Panc1 (cell line): ENCODE data around the gene MROH2A. TPM values are rescaled to one million over a fixed set of nuclear protein-coding genes. Genes with fewer than 3 reads are reported as not detected.

Source experiments
- ATAC-seq: fragments of 200-7000 bp; cut with Tn5 transposase; 2 replicates; pipeline ENCODE4 v1.9.1; 2020; ENCODE audit warnings: mild to moderate bottlenecking, moderate library complexity
- BruUV-seq: library from RNA; stranded (reverse); fragments of 400-500 nt; replicated peaks from 2 replicates; lab custom pipeline; 2021; lab: Mats Ljungman, UMichigan
- CTCF ChIA-PET: fragments of 300-600 bp; sonication (Branson Sonifier 250); formaldehyde crosslinking; loops from one replicate; lab custom pipeline; 2022; ENCODE audit warnings: antibody characterized with exemption; lab: Charles Lee
- POLR2A ChIA-PET: fragments of 300-600 bp; sonication (Branson Sonifier 250); formaldehyde crosslinking; loops from one replicate; lab custom pipeline; 2022; ENCODE audit warnings: antibody characterized with exemption; lab: Charles Lee
- DNase-seq: peaks from one replicate; pipeline ENCODE4 v3.0.0-alpha.2; 2010; ENCODE audit warnings: low read depth, low spot score
- H3K27ac ChIP-seq: 2 replicates; pipeline ENCODE4 v1.5.1; 2011; ENCODE audit warnings: mild to moderate bottlenecking, low read length, inconsistent platforms
- H3K27me3 ChIP-seq: fragments of 200-500 bp; sonication (Bioruptor generic); 2 replicates; pipeline ENCODE4 v1.6.0; 2014; ENCODE audit warnings: low read length, inconsistent platforms; ENCODE audit not compliant: control insufficient read depth, insufficient read depth
- H3K36me3 ChIP-seq: fragments of 200-500 bp; sonication (Bioruptor generic); 2 replicates; pipeline ENCODE4 v1.5.1; 2014; ENCODE audit warnings: inconsistent platforms, mild to moderate bottlenecking, low read length, moderate library complexity; ENCODE audit not compliant: control insufficient read depth, insufficient read depth
- H3K4me1 ChIP-seq: 2 replicates; pipeline ENCODE4 v1.5.1; 2011; ENCODE audit warnings: inconsistent platforms, mild to moderate bottlenecking, low read length, moderate library complexity; ENCODE audit not compliant: control insufficient read depth, insufficient read depth
- H3K4me3 ChIP-seq, 2 experiments: 2 replicates each; pipeline ENCODE4 v1.5.1; 2011 to 2012; ENCODE audit warnings: low read depth in 2 of 2, low read length in 2 of 2, mild to moderate bottlenecking in 2 of 2, inconsistent platforms in 1 of 2, moderate library complexity in 1 of 2
- H3K9me3 ChIP-seq: fragments of 200-500 bp; sonication (Bioruptor generic); 2 replicates; pipeline ENCODE4 v1.5.1; 2014; ENCODE audit warnings: low read depth, mild to moderate bottlenecking, inconsistent platforms, low read length, moderate library complexity; ENCODE audit not compliant: control insufficient read depth, insufficient read depth
- POLR2AphosphoS5 ChIP-seq: IDR thresholded peaks from 2 replicates; pipeline ENCODE4 v1.6.1; 2012; ENCODE audit warnings: mild to moderate bottlenecking, low read depth, low read length, moderate library complexity
- SIN3A ChIP-seq: IDR thresholded peaks from 2 replicates; pipeline ENCODE4 v1.6.1; 2012; ENCODE audit warnings: low read depth, mild to moderate bottlenecking, low read length, moderate library complexity, borderline replicate concordance; ENCODE audit not compliant: insufficient read depth
- TCF7L2 ChIP-seq: IDR thresholded peaks from 2 replicates; pipeline ENCODE4 v1.6.1; 2011; ENCODE audit warnings: mild to moderate bottlenecking, low read depth, low read length, inconsistent platforms
- in situ Hi-C: cut with HindIII; loops from 2 replicates; pipeline ENCODE4 v1.10.0; 2016; ENCODE audit warnings: low sequenced_read_pairs, low pct_unique_long_range_greater_than_20kb
- intact Hi-C: fragments of 100-400 bp; cut with micrococcal nuclease; formaldehyde crosslinking; loops from one replicate; pipeline ENCODE4 v1.10.0; 2022; ENCODE audit not compliant: unreplicated experiment
- total RNA-seq: library from RNA; stranded (reverse); gene quantifications from one replicate; pipeline ENCODE4 v1.2.1, GENCODE V29; 2021; ENCODE audit not compliant: unreplicated experiment
- TF ChIP-seq, protein P1 (sequence below): fragments of 450-650 bp; IDR thresholded peaks from 2 replicates; pipeline ENCODE4 v1.5.1; 2017; ENCODE audit warnings: mild to moderate bottlenecking
- TF ChIP-seq, protein P2 (sequence below), 2 experiments: IDR thresholded peaks; 2 replicates each; pipeline ENCODE4 v1.6.1; 2011 to 2012; ENCODE audit warnings: low read depth in 2 of 2, control low read depth in 1 of 2, low read length in 1 of 2, mild to moderate bottlenecking in 1 of 2, moderate library complexity in 1 of 2; ENCODE audit not compliant: insufficient read depth in 1 of 2

MROH2A gene
- total RNA-seq, 1 experiment from 2014 or later: not detected

DNA sequence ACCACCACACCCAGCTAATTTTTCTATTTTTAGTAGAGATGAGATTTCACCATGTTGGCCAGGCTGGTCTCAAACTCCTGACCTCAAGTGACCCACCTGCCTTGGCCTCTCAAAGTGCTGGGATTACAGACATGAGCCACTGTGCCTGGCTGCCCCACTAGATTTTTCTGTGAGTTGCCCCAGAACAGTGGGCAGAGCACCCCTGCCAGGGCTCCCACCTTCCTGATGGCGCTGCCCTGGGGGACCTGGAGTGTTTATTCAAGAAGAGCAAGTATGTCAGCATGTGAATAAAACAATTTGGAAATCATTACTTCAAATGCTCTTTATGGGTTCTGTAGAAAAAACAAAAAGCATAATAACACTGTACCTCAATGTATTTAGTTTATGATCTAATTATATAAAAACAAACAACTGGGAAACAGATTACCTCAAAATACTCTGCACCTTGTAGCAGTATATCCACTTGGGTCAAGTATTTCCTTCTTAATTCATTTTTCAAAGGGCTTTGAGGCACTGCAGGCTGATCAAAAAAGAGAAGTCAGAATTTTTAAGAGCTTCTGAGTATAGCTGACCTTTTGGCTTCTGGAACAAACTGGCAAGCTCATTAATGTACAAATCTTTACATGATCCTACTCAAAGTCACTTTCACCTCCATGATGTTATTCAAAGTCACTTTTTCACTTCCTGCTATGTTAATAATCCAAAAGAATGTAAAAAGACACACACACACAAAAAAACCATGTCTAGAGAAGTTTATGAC, 67.4 kb downstream of the MROH2A start:
- CTCF ChIA-PET: no interaction called here
- H3K9me3 ChIP-seq: no peaks in the 10 kb centered on the region
- in situ Hi-C loops: no loop called here
- DNase-seq: no peak
- peaks cover 48% of the 10 kb centered on the region for H3K36me3 ChIP-seq
- TF ChIP-seq, protein P1, sequence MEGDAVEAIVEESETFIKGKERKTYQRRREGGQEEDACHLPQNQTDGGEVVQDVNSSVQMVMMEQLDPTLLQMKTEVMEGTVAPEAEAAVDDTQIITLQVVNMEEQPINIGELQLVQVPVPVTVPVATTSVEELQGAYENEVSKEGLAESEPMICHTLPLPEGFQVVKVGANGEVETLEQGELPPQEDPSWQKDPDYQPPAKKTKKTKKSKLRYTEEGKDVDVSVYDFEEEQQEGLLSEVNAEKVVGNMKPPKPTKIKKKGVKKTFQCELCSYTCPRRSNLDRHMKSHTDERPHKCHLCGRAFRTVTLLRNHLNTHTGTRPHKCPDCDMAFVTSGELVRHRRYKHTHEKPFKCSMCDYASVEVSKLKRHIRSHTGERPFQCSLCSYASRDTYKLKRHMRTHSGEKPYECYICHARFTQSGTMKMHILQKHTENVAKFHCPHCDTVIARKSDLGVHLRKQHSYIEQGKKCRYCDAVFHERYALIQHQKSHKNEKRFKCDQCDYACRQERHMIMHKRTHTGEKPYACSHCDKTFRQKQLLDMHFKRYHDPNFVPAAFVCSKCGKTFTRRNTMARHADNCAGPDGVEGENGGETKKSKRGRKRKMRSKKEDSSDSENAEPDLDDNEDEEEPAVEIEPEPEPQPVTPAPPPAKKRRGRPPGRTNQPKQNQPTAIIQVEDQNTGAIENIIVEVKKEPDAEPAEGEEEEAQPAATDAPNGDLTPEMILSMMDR: no peak
- TF ChIP-seq SIN3A (no peak), TCF7L2 (no peak), POLR2AphosphoS5 (no peak)
- TF ChIP-seq, protein P2, sequence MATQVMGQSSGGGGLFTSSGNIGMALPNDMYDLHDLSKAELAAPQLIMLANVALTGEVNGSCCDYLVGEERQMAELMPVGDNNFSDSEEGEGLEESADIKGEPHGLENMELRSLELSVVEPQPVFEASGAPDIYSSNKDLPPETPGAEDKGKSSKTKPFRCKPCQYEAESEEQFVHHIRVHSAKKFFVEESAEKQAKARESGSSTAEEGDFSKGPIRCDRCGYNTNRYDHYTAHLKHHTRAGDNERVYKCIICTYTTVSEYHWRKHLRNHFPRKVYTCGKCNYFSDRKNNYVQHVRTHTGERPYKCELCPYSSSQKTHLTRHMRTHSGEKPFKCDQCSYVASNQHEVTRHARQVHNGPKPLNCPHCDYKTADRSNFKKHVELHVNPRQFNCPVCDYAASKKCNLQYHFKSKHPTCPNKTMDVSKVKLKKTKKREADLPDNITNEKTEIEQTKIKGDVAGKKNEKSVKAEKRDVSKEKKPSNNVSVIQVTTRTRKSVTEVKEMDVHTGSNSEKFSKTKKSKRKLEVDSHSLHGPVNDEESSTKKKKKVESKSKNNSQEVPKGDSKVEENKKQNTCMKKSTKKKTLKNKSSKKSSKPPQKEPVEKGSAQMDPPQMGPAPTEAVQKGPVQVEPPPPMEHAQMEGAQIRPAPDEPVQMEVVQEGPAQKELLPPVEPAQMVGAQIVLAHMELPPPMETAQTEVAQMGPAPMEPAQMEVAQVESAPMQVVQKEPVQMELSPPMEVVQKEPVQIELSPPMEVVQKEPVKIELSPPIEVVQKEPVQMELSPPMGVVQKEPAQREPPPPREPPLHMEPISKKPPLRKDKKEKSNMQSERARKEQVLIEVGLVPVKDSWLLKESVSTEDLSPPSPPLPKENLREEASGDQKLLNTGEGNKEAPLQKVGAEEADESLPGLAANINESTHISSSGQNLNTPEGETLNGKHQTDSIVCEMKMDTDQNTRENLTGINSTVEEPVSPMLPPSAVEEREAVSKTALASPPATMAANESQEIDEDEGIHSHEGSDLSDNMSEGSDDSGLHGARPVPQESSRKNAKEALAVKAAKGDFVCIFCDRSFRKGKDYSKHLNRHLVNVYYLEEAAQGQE (IDR thresholded peaks at IDR 0.05; ENCODE audit: insufficient read depth in 1 of 2, low read depth in 2 of 2, low read length in 1 of 2): no peak
- no peak for ATAC-seq
- H3K4me3 ChIP-seq: no peak overlapping the region
- no peaks in the 10 kb centered on the region for H3K27me3 ChIP-seq
- peaks cover 6% of the 10 kb centered on the region; the same call in 1 of the 2 replicates for H3K4me1 ChIP-seq
- H3K27ac ChIP-seq: no peak overlapping the region
- POLR2A ChIA-PET: no interaction called here
- intact Hi-C loops: no loop called here
- no TSS peak for BruUV-seq

DNA sequence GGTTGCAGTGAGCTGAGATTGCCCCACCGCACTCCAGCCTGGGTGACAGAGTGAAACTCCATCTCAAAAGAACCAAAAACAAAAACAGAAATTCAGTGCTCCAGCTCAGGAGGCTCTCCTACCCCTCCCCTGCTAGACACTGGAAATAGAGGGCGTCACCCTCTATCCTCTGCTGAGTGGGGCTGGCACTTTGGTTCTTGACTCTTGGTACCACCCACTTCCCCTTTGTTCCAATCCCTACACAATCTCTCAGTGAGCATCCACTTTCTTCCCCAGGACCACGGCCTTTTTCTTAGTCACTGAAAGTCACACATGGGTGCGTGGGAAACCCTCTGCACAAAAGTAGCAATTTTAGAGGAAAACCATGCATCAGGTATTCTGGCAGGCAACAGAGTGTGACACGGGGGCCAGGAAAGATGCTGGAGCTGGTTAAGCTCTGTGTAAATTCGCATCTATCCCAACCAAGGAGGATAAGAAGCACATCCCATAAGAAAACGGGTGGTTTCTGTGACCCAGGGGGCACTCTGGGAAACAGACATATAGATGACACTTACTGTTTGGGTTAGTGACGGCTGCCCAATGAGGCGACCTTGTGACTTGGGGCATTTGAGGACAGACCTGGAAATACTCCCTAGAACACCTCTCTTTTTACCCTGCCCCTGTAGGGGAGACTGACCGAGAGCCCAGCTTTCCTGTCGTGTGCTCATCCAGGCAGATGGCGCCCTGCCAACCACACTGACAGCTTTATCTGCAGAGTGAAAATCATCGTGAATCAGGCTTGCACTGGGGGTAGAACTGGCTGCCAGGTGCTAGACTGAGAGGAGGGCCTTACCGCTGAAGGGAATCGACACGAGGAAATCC, 68.5 kb downstream of the MROH2A start:
- in situ Hi-C loops: no loop called here
- no peaks in the 10 kb centered on the region for H3K27me3 ChIP-seq
- no TSS peak for BruUV-seq
- intact Hi-C loops: no loop called here
- TF ChIP-seq, protein P2 (IDR thresholded peaks at IDR 0.05; ENCODE audit: insufficient read depth in 1 of 2, low read depth in 2 of 2, low read length in 1 of 2): no peak
- TF ChIP-seq TCF7L2: no peak
- TF ChIP-seq POLR2AphosphoS5: no peak
- TF ChIP-seq SIN3A: no peak
- TF ChIP-seq, protein P1: no peak
- no peaks in the 10 kb centered on the region for H3K9me3 ChIP-seq
- peak overlapping the region; percentile 45; the same call in 1 of the 2 replicates for H3K27ac ChIP-seq
- H3K36me3 ChIP-seq: peaks cover 53% of the 10 kb centered on the region
- peaks cover 11% of the 10 kb centered on the region for H3K4me1 ChIP-seq
- no peak for DNase-seq
- ChIA-PET POLR2A (interaction anchor here (0.6 kb wide), 3 partner anchors 441 to 675 kb away, joined by 3 to 13 read pairs (median 3); no protein-coding TSS in a partner anchor), CTCF (no interaction called here)
- no peak for ATAC-seq
- no peak overlapping the region for H3K4me3 ChIP-seq
